M059J (cell line): ENCODE data around the gene ZNF618. TPM values are rescaled to one million over a fixed set of nuclear protein-coding genes. Genes with fewer than 3 reads are reported as not detected.
"Not testable (repeated sequence)": the region's sequence is repeated elsewhere in the genome, so short reads cannot be mapped to it uniquely, and the experiment has no call there.

ENCODE experiments used
- DNase-seq: peaks from one replicate; pipeline ENCODE4 v3.0.0-alpha.2; 2012; ENCODE audit warnings: low read depth
- total RNA-seq: library from RNA; depleted of rRNA; stranded (reverse); fragments of >200 nt; shearing (Covaris generic); gene quantifications from 2 replicates; pipeline ENCODE4 v1.2.3, GENCODE V29; 2014

The ZNF618 gene
- total RNA-seq, 1 experiment from 2014 or later, result 5.7 TPM

GRCh38 chr9:113988385-113989016 lies 112.4 kb downstream of the ZNF618 start:
- no peak for DNase-seq

GRCh38 chr9:113989017-113989713 lies 113.1 kb downstream of the ZNF618 start:
- no peak for DNase-seq

GRCh38 chr9:113989714-113990569 lies 113.8 kb downstream of the ZNF618 start:
- DNase-seq, result no peak

GRCh38 chr9:113990570-113990907 lies 114.4 kb downstream of the ZNF618 start:
- no peak for DNase-seq

- peak; percentile 48 for DNase-seq
Measured at GRCh38 chr9:113990975-113991471, 114.9 kb downstream of the ZNF618 start.

- DNase-seq, result no peak
Measured at GRCh38 chr9:113991714-113992113, 115.6 kb downstream of the ZNF618 start.

- peak; percentile 40 for DNase-seq
Measured at GRCh38 chr9:113992276-113992951, 116.3 kb downstream of the ZNF618 start.

- no peak for DNase-seq
Measured at GRCh38 chr9:113992994-113993393, 116.9 kb downstream of the ZNF618 start.

- DNase-seq, result peak; percentile 82
Measured at GRCh38 chr9:113993838-113994540, 117.9 kb downstream of the ZNF618 start.

GRCh38 chr9:113995401-113995800 lies 119.3 kb downstream of the ZNF618 start:
- DNase-seq, result no peak

GRCh38 chr9:113995963-113996362 lies 119.9 kb downstream of the ZNF618 start:
- no peak for DNase-seq

- no peak for DNase-seq
Measured at GRCh38 chr9:113996531-113997001, 120.5 kb downstream of the ZNF618 start.

GRCh38 chr9:113997064-113997463 lies 121.0 kb downstream of the ZNF618 start:
- not testable (repeated sequence) for DNase-seq

- DNase-seq, result no peak
Measured at GRCh38 chr9:113997610-113998009, 121.5 kb downstream of the ZNF618 start.

- no peak for DNase-seq
Measured at GRCh38 chr9:113998114-113998513, 122.0 kb downstream of the ZNF618 start.

- DNase-seq, result peak; percentile 39
Measured at GRCh38 chr9:113998525-113999255, 122.6 kb downstream of the ZNF618 start.

- DNase-seq, result peak; percentile 42
Measured at GRCh38 chr9:113999256-114000062, 123.3 kb downstream of the ZNF618 start.

GRCh38 chr9:114000063-114000454 lies 124.0 kb downstream of the ZNF618 start:
- DNase-seq, result no peak

- no peak for DNase-seq
Measured at GRCh38 chr9:114000671-114001409, 124.7 kb downstream of the ZNF618 start.
